Effector CD8-positive, alpha-beta T cell (primary cell): Measurements from ENCODE around the gene ASXL1.

Experiments used
- DNase-seq: peaks from one replicate; lab custom pipeline; 2025; lab: John Stamatoyannopoulos, UW

The ASXL1 gene

GRCh38 chr20:32440758-32441078 is 82.6 kb downstream of the ASXL1 start:
- DNase-seq: no peak

GRCh38 chr20:32441638-32442037 is 83.5 kb downstream of the ASXL1 start:
- DNase-seq: no peak

GRCh38 chr20:32442630-32443373 is 84.7 kb downstream of the ASXL1 start:
- DNase-seq: no peak

- DNase-seq: no peak
Observed at GRCh38 chr20:32443386-32443974, 85.3 kb downstream of the ASXL1 start.

GRCh38 chr20:32444474-32445220 is 86.5 kb downstream of the ASXL1 start:
- DNase-seq: no peak

- DNase-seq: no peak
Observed at GRCh38 chr20:32445539-32446273, 87.6 kb downstream of the ASXL1 start.

- DNase-seq: no peak
Observed at GRCh38 chr20:32446301-32447100, 88.4 kb downstream of the ASXL1 start.

GRCh38 chr20:32447136-32448027 is 89.3 kb downstream of the ASXL1 start:
- DNase-seq: no peak

- DNase-seq: no peak
Observed at GRCh38 chr20:32448306-32449056, 90.3 kb downstream of the ASXL1 start.

- DNase-seq: no peak
Observed at GRCh38 chr20:32449057-32449889, 91.1 kb downstream of the ASXL1 start.

GRCh38 chr20:32449890-32450401 is 91.8 kb downstream of the ASXL1 start:
- no peak for DNase-seq

GRCh38 chr20:32450484-32451061 is 92.4 kb downstream of the ASXL1 start:
- DNase-seq: no peak

- DNase-seq: no peak
Observed at GRCh38 chr20:32451340-32451681, 93.2 kb downstream of the ASXL1 start.

- no peak for DNase-seq
Observed at GRCh38 chr20:32451682-32452461, 93.7 kb downstream of the ASXL1 start.

GRCh38 chr20:32452776-32453466 is 94.8 kb downstream of the ASXL1 start:
- no peak for DNase-seq

GRCh38 chr20:32453467-32454163 is 95.5 kb downstream of the ASXL1 start:
- DNase-seq: no peak
